Spleen (tissue), 11 donors: ENCODE results near the gene NOTCH2. TPM values are rescaled to one million over a fixed set of nuclear protein-coding genes. Genes with fewer than 3 reads are reported as not detected.

Experiments used
- DNase-seq: peaks from one replicate; pipeline ENCODE4 v3.0.0-alpha.2; 2020
- H3K27ac ChIP-seq, 8 donors: fragments of 200-600 bp; sonication (generic) in 7 of 8; 1 replicate in 4 of 8; 2 replicates in 4 of 8; pipeline versions ENCODE4 v1.5.0 to v1.8.0; 2016 to 2021; ENCODE audit warnings: inconsistent platforms in 4 of 8, mild to moderate bottlenecking in 4 of 8, moderate library complexity in 1 of 8
- H3K27me3 ChIP-seq, 7 donors: fragments of 200-600 bp; sonication (generic) in 6 of 7; replicated peaks in 1 of 7; 1 replicate in 4 of 7; 2 replicates in 3 of 7; pipeline versions ENCODE4 v1.5.0 to v1.8.0; 2016 to 2021; ENCODE audit warnings: inconsistent platforms in 3 of 7, mild to moderate bottlenecking in 1 of 7
- H3K36me3 ChIP-seq, 6 donors: fragments of 200-600 bp; sonication (generic) in 5 of 6; 1 replicate in 4 of 6; 2 replicates in 2 of 6; pipeline versions ENCODE4 v1.5.0 to v1.8.0; 2016 to 2021; ENCODE audit warnings: inconsistent platforms in 2 of 6
- H3K4me1 ChIP-seq, 6 donors: fragments of 200-600 bp; sonication (generic) in 5 of 6; 1 replicate in 3 of 6; 2 replicates in 3 of 6; pipeline versions ENCODE4 v1.5.0 to v1.8.0; 2016 to 2021; ENCODE audit warnings: inconsistent platforms in 3 of 6
- H3K4me3 ChIP-seq, 8 donors: fragments of 200-600 bp; sonication (generic) in 7 of 8; 1 replicate in 4 of 8; 2 replicates in 4 of 8; pipeline versions ENCODE4 v1.5.0 to v1.8.0; 2016 to 2021; ENCODE audit warnings: inconsistent platforms in 4 of 8, mild to moderate bottlenecking in 4 of 8, moderate library complexity in 2 of 8
- H3K9me3 ChIP-seq, 8 donors: fragments of 200-600 bp; sonication (generic) in 7 of 8; 1 replicate in 4 of 8; 2 replicates in 4 of 8; pipeline versions ENCODE4 v1.5.0 to v1.8.0; 2016 to 2021; ENCODE audit warnings: inconsistent platforms in 4 of 8
- CTCF ChIP-seq, 11 experiments: fragments of 200-600 bp in 7 of 11; fragments of 450-650 bp in 4 of 11; sonication (generic) in 4 of 11; IDR thresholded peaks in 8 of 11; conservative IDR thresholded peaks in 3 of 11; 1 replicate in 7 of 11; 2 replicates in 4 of 11; pipeline versions ENCODE4 v1.4.0 to v1.8.0; 2016 to 2021; ENCODE audit warnings: antibody characterized with exemption in 11 of 11, inconsistent platforms in 4 of 11, mild to moderate bottlenecking in 1 of 11
- POLR2A ChIP-seq, 3 donors: fragments of 450-650 bp; IDR thresholded peaks; one replicate each; pipeline ENCODE4 v1.5.1; 2017; ENCODE audit warnings: antibody characterized with exemption in 3 of 3, mild to moderate bottlenecking in 1 of 3
- POLR2AphosphoS5 ChIP-seq, 3 donors: sonication (generic); formaldehyde crosslinking; IDR thresholded peaks; one replicate each; pipeline ENCODE4 v1.5.1; 2017; ENCODE audit warnings: antibody characterized with exemption in 3 of 3
- WGBS, 5 donors: extraction: QIAGEN DNeasy Blood & Tissue Kit in 3 of 5; methylation state at CpG; one replicate each; pipeline versions ENCODE4 v1.1.5 to v1.1.7; 2013 to 2018; 5-methylcytosine and 5-hydroxymethylcytosine counted together
- intact Hi-C: fragments of 100-400 bp; cut with DNase I; formaldehyde crosslinking; loops from one replicate; pipeline ENCODE4 v1.15.0; 2023; ENCODE audit warnings: low total_unique reads
- polyA plus RNA-seq, 3 donors: library from polyadenylated mRNA; stranded (reverse); fragments of 200-250 nt; gene quantifications; one replicate each; pipeline ENCODE4 v1.2.1, GENCODE V29; 2013
- total RNA-seq, 7 donors: library from RNA; depleted of rRNA in 3 of 7; stranded (reverse); fragments of >200 nt in 3 of 7; fragmentation: NEBNext Ultra II Directional in 4 of 7; extraction: Animal tissue kit (Norgen Biotek cat#: 25700) in 4 of 7; gene quantifications; one replicate each; pipeline versions ENCODE4 v1.1.0 to v1.2.1, GENCODE V29; 2016 to 2021
- donor health status: healthy with polysubstance abuse.
- donor health status: DM: no; HTN: no; CAD: no; lungs with moderate emphysema.
- donor health status: DM: no; HTN: no; CAD: no.
- donor health status: Bipolar disorder and iron deficiency.
- donor health status: healthy.
- donor health status: DM: no; HTN: no; CAD: no.
- donor health status: DM: yes; HTN: yes; CAD: no.

The NOTCH2 gene
- total and polyA plus RNA-seq, 10 donors = 11.3 to 230 (median 138) TPM

DNA sequence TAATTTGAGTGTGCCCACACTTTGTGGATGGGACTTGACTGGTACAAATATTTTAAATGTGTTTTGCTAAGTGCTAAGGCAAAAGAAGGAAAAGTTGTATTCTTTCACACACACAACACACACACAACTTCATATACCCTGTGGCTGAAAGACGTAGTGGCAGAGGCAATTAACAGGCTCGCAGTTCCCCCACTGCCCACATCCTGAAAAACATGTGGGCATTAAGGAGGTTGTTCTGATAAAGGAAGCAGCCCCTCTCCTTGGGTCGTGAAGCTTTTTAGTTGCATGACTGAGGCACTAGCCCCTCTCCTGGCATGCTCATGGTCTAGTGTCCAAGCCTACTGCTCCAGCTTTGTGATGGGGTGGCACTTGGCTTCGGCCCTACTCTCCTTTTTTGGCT lies 158.8 kb downstream of the NOTCH2 start:
- Histone ChIP-seq H3K4me1 (no peaks in the 10 kb centered on the region), H3K27me3 (no peaks in the 10 kb centered on the region), H3K4me3 (no peak overlapping the region), H3K27ac (no peak overlapping the region), H3K36me3 (peaks cover 0 to 44% (median 27%) of the 10 kb centered on the region in 6 donors), H3K9me3 (peaks cover 0 to 9% (median 2%) of the 10 kb centered on the region in 8 donors)
- DNase-seq = no peak
- intact Hi-C loops = no loop called here
- 28 to 50% (median 41%) methylated on average over 4 of the region's 4 CpGs for WGBS, 5 donors
- no peak for TF ChIP-seq POLR2AphosphoS5 (IDR thresholded peaks at IDR 0.05)
- TF ChIP-seq POLR2A (IDR thresholded peaks at IDR 0.05) = no peak
- no peak for TF ChIP-seq CTCF (IDR thresholded peaks at IDR 0.05 in 8 of 11, conservative IDR thresholded peaks at IDR 0.05 in 3 of 11)

GRCh38 chr1:119909890-119910596 lies 159.4 kb downstream of the NOTCH2 start:
- no peak overlapping the region for H3K4me3 ChIP-seq
- no peaks in the 10 kb centered on the region for H3K4me1 ChIP-seq
- 72 to 87% (median 81%) methylated on average over 8 to 9 of the region's 9 CpGs for WGBS, 5 donors
- H3K36me3 ChIP-seq = peaks cover 0 to 39% (median 21%) of the 10 kb centered on the region in 6 donors
- intact Hi-C loops = no loop called here
- peak in 1 of 3 donors; percentile 14 for TF ChIP-seq POLR2AphosphoS5 (IDR thresholded peaks at IDR 0.05)
- no peak for TF ChIP-seq CTCF (IDR thresholded peaks at IDR 0.05 in 8 of 11, conservative IDR thresholded peaks at IDR 0.05 in 3 of 11)
- no peaks in the 10 kb centered on the region for H3K27me3 ChIP-seq
- DNase-seq = no peak
- H3K9me3 ChIP-seq = peaks cover 0 to 15% (median 8%) of the 10 kb centered on the region in 8 donors
- no peak overlapping the region for H3K27ac ChIP-seq

DNA sequence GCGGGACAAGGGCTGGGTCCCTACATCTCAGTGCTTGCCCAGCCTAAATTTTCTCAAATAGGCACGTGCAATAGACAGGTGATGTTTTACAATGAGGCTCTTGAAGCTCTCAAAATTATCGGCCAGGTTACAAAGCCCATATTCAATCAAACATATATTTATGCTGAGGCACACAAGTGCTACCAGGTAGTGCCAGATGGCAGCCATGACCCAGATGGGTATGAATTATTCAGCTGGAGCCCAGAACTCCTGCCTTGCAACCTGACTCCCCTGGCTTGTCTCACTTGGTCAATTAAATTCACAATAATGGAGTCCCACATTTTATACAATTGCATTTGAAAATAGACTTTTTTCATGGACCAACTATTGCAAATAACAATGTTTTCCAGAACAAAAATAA lies 160.8 kb downstream of the NOTCH2 start:
- no peaks in the 10 kb centered on the region for H3K27me3 ChIP-seq
- WGBS, 5 donors = 87 to 95% (median 91%) methylated on average over 3 of the region's 3 CpGs
- intact Hi-C loops = no loop called here
- H3K27ac ChIP-seq = no peak overlapping the region
- no peak overlapping the region for H3K4me3 ChIP-seq
- TF ChIP-seq POLR2AphosphoS5 (IDR thresholded peaks at IDR 0.05) (no peak), CTCF (IDR thresholded peaks at IDR 0.05 in 8 of 11, conservative IDR thresholded peaks at IDR 0.05 in 3 of 11) (no peak), POLR2A (IDR thresholded peaks at IDR 0.05) (no peak)
- H3K4me1 ChIP-seq = no peaks in the 10 kb centered on the region
- DNase-seq = no peak
- peaks cover 0 to 25% (median 8%) of the 10 kb centered on the region in 6 donors for H3K36me3 ChIP-seq
- H3K9me3 ChIP-seq = peaks cover 0 to 23% (median 17%) of the 10 kb centered on the region in 8 donors

DNA sequence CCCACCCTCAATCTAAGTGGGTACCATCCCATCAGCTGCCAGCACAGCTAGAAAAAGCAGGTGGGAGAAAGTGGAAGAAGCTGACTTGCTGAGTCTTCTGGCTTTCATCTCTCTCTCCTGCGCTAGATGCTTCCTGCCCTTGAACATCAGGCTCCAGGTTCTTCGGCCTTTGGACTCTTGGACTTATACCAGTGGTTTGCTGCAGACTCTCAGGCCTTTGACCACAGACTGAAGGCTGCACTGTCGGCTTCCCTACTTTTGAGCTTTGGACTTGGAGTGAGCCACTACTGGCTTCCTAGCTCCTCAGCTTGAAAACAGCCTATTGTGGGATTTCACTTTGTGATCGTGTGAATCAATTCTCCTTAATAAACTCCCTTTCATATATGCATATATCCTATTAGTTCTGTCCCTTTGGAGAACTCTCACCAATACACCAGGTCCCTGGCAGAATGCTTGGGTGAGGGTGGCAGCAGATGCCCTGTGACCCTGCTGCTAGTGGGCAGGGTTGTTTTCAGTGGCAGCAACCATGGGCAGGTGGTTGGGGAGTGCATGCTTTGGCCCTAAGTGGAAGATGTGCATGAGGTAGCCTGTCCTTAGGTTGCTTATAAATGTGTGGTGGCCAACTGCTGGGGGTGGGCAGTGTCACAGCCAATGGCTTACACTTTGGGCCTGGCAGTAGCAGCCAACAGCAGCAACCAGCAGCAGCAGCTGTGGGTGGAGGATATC lies 162.4 kb downstream of the NOTCH2 start:
- no peaks in the 10 kb centered on the region for H3K4me1 ChIP-seq
- intact Hi-C loops = no loop called here

More for the DNA sequence above, 162.4 kb downstream of the NOTCH2 start:
- TF ChIP-seq POLR2AphosphoS5 (IDR thresholded peaks at IDR 0.05) (peak in 1 of 3 donors; percentile 23), POLR2A (IDR thresholded peaks at IDR 0.05) (no peak)
- Histone ChIP-seq H3K27ac (no peak overlapping the region), H3K36me3 (peaks cover 0 to 9% (median 6%) of the 10 kb centered on the region in 6 donors), H3K9me3 (peaks cover 0 to 23% (median 17%) of the 10 kb centered on the region in 8 donors), H3K27me3 (no peaks in the 10 kb centered on the region), H3K4me3 (no peak overlapping the region)
- WGBS, 5 donors = 90 to 98% (median 95%) methylated on average over 4 of the region's 4 CpGs
- DNase-seq = no peak
